ENCODE data around the gene NAV2. TPM values are rescaled to one million over a fixed set of nuclear protein-coding genes. Genes with fewer than 3 reads are reported as not detected.
A peak's percentile ranks its signal among the peaks of the same experiment; 100 is the strongest.

The NAV2 gene
- total and polyA plus RNA-seq, 7 donors: 1.2 to 62.6 (median 22.1) TPM

DNA sequence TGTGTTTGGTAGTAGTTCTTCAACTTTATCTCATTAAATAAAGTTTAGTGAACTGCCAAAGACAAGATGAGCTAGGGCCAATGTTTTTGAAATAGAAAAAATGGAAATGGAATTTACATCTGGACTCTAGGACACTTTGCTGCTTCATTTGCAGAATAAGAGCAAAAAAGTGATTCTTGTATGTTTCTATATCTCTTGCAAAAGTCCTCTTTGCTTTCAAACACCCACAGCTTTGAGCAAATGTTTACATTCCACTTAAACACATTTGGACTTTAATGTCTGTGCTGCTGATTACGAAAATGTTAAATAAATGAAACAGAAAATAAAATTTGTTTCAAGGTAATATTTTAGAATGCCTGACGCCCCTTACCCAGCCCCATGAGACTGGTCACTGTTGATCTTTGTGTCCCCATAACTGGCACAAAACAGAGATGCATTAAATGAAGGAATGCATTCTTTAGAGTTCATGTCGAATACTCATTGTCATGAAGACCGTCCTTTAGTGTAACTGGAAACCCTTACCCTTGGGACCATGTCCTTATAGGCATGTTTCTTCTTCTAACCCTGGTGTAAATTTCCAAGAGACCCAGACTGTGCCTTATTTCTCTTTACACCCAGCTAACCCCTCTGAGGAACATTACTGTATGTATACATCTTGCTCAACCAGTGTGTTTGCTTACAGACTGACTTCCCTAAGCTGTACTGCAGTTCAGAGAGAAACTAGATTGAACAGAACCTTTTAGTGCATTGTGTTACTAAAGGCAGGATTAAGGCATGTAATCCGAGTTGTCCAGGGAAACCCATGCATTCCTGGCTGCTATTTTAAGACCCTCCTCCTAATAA lies 199.7 kb downstream of the NAV2 start:
- TF ChIP-seq CTCF (IDR thresholded peaks at IDR 0.05) (no peak), POLR2A (IDR thresholded peaks at IDR 0.05) (no peak), POLR2AphosphoS5 (IDR thresholded peaks at IDR 0.05) (no peak), EP300 (IDR thresholded peaks at IDR 0.05) (no peak)
- H3K27ac ChIP-seq: peak overlapping the region in 2 of 4 donors; percentile 42 to 46
- peaks cover 0 to 14% (median 0%) of the 10 kb centered on the region in 4 donors for H3K36me3 ChIP-seq
- 65% methylated on average over 5 of the region's 5 CpGs for WGBS, 2 donors
- DNase-seq: no peak
- peaks cover 0 to 61% (median 51%) of the 10 kb centered on the region in 4 donors for H3K4me1 ChIP-seq
- intact Hi-C loops (cut with DNase I): loop anchor here (10.0 kb wide), 1 partner anchor 598 kb away; no protein-coding TSS in a partner anchor
- no peak overlapping the region for H3K4me3 ChIP-seq
- no peaks in the 10 kb centered on the region for H3K27me3 ChIP-seq
- H3K9me3 ChIP-seq: no peaks in the 10 kb centered on the region

- 67 to 81% methylated on average over 10 of the region's 10 CpGs for WGBS, 2 donors
- Histone ChIP-seq H3K4me1 (peaks cover 0 to 58% (median 45%) of the 10 kb centered on the region in 4 donors), H3K27ac (peak overlapping the region in 2 of 4 donors; percentile 42 to 46), H3K27me3 (no peaks in the 10 kb centered on the region), H3K4me3 (no peak overlapping the region), H3K9me3 (no peaks in the 10 kb centered on the region), H3K36me3 (peaks cover 0 to 21% (median 0%) of the 10 kb centered on the region in 4 donors)
- TF ChIP-seq POLR2AphosphoS5 (IDR thresholded peaks at IDR 0.05) (no peak), CTCF (IDR thresholded peaks at IDR 0.05) (no peak), EP300 (IDR thresholded peaks at IDR 0.05) (no peak), POLR2A (IDR thresholded peaks at IDR 0.05) (no peak)
- no peak for DNase-seq
- intact Hi-C loops (cut with DNase I): loop anchor here (10.0 kb wide), 1 partner anchor 598 kb away; no protein-coding TSS in a partner anchor
Observed at GRCh38 chr11:19912958-19913892, 200.6 kb downstream of the NAV2 start.

DNA sequence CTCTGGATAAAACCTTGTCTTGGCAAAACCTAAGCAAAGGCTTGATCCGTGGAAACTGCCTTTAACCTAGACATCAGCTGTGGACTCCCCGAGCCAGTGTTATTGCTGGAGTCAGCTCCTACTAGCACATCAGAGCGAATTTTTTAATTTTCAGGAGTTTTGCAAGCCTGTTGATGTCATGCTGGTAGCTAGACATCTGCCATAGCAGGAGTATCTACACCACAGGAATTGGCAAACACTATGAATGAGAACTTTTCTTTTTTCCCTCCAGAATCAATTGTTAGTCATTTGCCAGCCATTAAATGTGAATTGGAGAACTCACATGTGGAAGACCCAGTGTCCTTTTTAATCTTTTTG lies 201.2 kb downstream of the NAV2 start:
- Histone ChIP-seq H3K4me3 (no peak overlapping the region), H3K4me1 (peaks cover 0 to 60% (median 46%) of the 10 kb centered on the region in 4 donors), H3K9me3 (no peaks in the 10 kb centered on the region), H3K36me3 (peaks cover 0 to 21% (median 0%) of the 10 kb centered on the region in 4 donors), H3K27me3 (no peaks in the 10 kb centered on the region), H3K27ac (peak overlapping the region in 1 of 4 donors; percentile 42)
- DNase-seq: no peak
- whole genome bisulfite sequencing, 2 donors: 88 to 95% methylated on average over 3 of the region's 3 CpGs
- TF ChIP-seq POLR2AphosphoS5 (IDR thresholded peaks at IDR 0.05): no peak
- no peak for TF ChIP-seq CTCF (IDR thresholded peaks at IDR 0.05)
- TF ChIP-seq POLR2A (IDR thresholded peaks at IDR 0.05): no peak
- TF ChIP-seq EP300 (IDR thresholded peaks at IDR 0.05): no peak
- intact Hi-C loops (cut with DNase I): loop anchor here (10.0 kb wide), 1 partner anchor 599 kb away; no protein-coding TSS in a partner anchor

- Histone ChIP-seq H3K4me1 (peaks cover 0 to 62% (median 54%) of the 10 kb centered on the region in 4 donors), H3K27ac (no peak overlapping the region), H3K27me3 (no peaks in the 10 kb centered on the region), H3K4me3 (no peak overlapping the region), H3K9me3 (no peaks in the 10 kb centered on the region), H3K36me3 (peaks cover 0 to 21% (median 0%) of the 10 kb centered on the region in 4 donors)
- intact Hi-C loops (cut with DNase I): loop anchor here (10.0 kb wide), 1 partner anchor 601 kb away; no protein-coding TSS in a partner anchor
- WGBS, 2 donors: 93% methylated on average over 1 of the region's 1 CpG
- no peak for TF ChIP-seq POLR2A (IDR thresholded peaks at IDR 0.05)
- TF ChIP-seq EP300 (IDR thresholded peaks at IDR 0.05): no peak
- TF ChIP-seq POLR2AphosphoS5 (IDR thresholded peaks at IDR 0.05): no peak
- TF ChIP-seq CTCF (IDR thresholded peaks at IDR 0.05): no peak
- DNase-seq: no peak
Observed at GRCh38 chr11:19915808-19916207, 203.2 kb downstream of the NAV2 start.
